IPS-18a (cell line): ENCODE measurements around the gene ITGA3.

Source experiments
- H3K27ac ChIP-seq: one replicate; pipeline ENCODE4 v1.5.1; 2013; ENCODE audit warnings: low read length
- H3K27me3 ChIP-seq: one replicate; pipeline ENCODE4 v1.6.1; 2013; ENCODE audit warnings: mild to moderate bottlenecking, low read length; ENCODE audit not compliant: control insufficient read depth, insufficient read depth
- H3K36me3 ChIP-seq: one replicate; pipeline ENCODE4 v1.6.1; 2013; ENCODE audit warnings: low read depth, low read length; ENCODE audit not compliant: control insufficient read depth
- H3K4me1 ChIP-seq: one replicate; pipeline ENCODE4 v1.6.1; 2013; ENCODE audit warnings: low read depth, low read length; ENCODE audit not compliant: control insufficient read depth
- H3K4me3 ChIP-seq: one replicate; pipeline ENCODE4 v1.5.1; 2013; ENCODE audit warnings: low read length
- H3K9ac ChIP-seq: one replicate; pipeline ENCODE4 v1.6.1; 2013; ENCODE audit warnings: mild to moderate bottlenecking, low read length, moderate library complexity
- H3K9me3 ChIP-seq: one replicate; pipeline ENCODE4 v1.6.1; 2013; ENCODE audit warnings: low read depth, low read length; ENCODE audit not compliant: control insufficient read depth

ITGA3 gene

DNA sequence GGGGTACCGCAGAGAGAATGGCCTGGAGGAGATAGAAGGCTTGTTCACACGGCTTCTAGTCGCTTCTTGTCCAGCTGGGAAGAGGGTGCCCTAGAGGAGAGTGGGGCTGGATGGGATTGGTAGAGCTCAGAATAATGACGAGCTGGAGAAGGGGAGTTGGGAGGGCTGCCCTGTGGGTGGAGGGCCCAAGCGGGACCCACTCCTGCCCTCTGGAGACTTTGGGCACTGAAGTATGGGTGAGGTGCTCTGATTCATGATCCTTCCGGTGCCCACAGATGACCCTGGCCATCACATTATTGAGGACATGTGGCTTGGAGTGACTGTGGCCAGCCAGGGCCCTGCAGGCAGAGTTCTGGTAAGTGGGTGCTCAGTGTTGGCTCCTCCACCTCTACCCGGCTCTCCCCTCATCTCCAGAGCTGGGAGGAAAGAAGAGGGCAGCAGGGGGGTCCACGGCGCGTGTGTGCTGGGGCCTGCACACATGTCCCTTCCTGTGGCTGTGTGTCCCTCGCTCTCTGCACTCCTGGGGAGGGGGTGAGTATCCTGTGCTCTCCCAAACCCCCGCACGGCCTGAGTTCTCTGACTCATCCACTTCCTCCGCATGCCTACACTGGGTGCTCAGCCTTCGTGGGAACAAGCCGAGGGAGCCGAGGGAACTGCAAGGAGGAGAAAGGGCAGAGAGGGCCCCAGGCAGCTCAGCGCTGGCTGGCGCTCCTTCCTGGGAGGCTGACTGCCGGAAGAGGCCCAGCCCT is 8.5 kb downstream of the ITGA3 start:
- Histone ChIP-seq H3K4me1 (no peaks in the 10 kb centered on the region), H3K9ac (no peak overlapping the region), H3K27me3 (no peaks in the 10 kb centered on the region), H3K4me3 (no peak overlapping the region), H3K27ac (no peak overlapping the region), H3K36me3 (no peaks in the 10 kb centered on the region), H3K9me3 (no peaks in the 10 kb centered on the region)

DNA sequence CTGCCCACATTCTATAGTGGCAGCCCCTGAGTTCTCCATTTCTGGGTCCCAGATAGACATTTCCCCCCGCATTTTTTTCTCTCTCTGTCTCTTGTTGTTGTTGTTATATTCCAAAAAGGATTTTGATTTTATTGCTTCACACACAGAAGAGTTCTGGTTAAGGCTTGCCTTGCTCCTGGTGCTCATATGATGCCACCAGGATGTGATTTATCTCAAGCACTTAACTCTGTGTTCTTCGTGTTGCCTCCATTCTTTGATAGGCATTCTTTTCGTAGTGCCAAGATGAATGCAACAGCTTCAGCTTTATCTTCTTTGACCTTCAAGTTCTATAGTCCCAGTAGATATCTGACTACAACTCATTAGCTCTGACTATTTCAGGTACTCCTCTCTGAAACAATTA is 9.1 kb downstream of the ITGA3 start:
- Histone ChIP-seq H3K4me1 (no peaks in the 10 kb centered on the region), H3K27me3 (no peaks in the 10 kb centered on the region), H3K36me3 (no peaks in the 10 kb centered on the region), H3K4me3 (no peak overlapping the region), H3K9ac (no peak overlapping the region), H3K27ac (no peak overlapping the region), H3K9me3 (no peaks in the 10 kb centered on the region)

DNA sequence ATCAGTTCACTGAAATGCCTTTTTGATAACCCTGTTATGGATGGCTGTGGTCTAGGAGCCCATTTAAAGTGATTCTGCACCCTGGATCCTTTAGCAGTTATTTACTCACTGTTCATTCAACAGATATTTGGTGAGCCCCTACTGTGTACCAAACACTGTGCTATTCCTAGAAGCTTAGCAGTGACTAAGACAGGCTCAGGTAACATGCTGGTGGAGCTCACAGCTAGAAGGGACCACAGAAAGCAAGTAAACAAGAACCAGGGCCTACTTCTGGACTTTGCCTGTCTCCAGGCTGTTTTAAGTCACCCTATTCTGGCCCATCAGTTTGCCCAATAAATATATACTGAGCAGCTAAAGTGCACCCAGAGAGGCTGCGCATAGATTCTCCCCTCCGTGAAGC is 11.1 kb downstream of the ITGA3 start:
- no peak overlapping the region for H3K9ac ChIP-seq
- no peaks in the 10 kb centered on the region for H3K4me1 ChIP-seq
- no peak overlapping the region for H3K27ac ChIP-seq
- no peaks in the 10 kb centered on the region for H3K36me3 ChIP-seq
- H3K27me3 ChIP-seq = no peaks in the 10 kb centered on the region
- no peak overlapping the region for H3K4me3 ChIP-seq
- H3K9me3 ChIP-seq = no peaks in the 10 kb centered on the region

DNA sequence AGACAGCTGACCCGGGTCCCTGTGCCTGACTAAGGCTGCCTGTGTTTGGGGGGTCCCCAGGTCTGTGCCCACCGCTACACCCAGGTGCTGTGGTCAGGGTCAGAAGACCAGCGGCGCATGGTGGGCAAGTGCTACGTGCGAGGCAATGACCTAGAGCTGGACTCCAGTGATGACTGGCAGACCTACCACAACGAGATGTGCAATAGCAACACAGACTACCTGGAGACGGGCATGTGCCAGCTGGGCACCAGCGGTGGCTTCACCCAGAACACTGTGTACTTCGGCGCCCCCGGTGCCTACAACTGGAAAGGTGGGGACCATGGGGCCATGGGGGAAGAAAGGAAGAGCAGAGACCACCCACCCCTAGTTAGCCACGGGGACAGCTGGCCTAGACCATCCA is 12.1 kb downstream of the ITGA3 start:
- Histone ChIP-seq H3K4me3 (no peak overlapping the region), H3K9ac (no peak overlapping the region), H3K27ac (no peak overlapping the region), H3K4me1 (no peaks in the 10 kb centered on the region), H3K27me3 (no peaks in the 10 kb centered on the region), H3K36me3 (no peaks in the 10 kb centered on the region), H3K9me3 (no peaks in the 10 kb centered on the region)

DNA sequence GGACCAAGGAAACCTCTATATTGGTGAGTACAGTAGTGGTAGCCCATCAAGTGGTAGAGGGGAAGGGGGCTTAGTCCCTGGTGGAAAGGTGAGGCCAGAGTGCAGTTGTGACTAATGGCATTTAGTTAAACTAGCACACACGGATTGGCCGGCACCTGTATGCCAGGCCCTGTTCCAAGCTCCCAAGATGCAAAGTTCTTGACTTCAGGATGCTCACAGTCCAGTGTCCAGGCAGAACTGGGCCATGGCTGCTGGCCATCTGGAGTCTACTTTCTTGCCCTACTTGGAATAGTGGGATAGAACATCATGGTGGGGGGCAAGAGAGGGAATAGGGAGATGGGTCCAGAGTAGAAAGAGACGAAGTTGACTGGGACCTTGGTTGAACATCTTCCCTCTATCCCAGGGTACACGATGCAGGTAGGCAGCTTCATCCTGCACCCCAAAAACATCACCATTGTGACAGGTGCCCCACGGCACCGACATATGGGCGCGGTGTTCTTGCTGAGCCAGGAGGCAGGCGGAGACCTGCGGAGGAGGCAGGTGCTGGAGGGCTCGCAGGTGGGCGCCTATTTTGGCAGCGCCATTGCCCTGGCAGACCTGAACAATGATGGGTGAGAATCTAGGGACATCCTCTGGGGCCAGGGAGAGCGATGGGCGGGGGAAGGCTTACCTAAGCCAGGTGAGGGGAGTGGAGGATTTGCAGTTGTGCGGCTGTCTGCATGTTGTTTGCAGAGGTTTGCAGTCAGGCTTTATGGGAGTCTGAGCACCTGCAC is 15.2 kb downstream of the ITGA3 start:
- no peak overlapping the region for H3K27ac ChIP-seq
- peaks cover 4% of the 10 kb centered on the region for H3K27me3 ChIP-seq
- H3K4me1 ChIP-seq = no peaks in the 10 kb centered on the region
- H3K9ac ChIP-seq = no peak overlapping the region
- H3K4me3 ChIP-seq = no peak overlapping the region
- H3K9me3 ChIP-seq = no peaks in the 10 kb centered on the region
- no peaks in the 10 kb centered on the region for H3K36me3 ChIP-seq

DNA sequence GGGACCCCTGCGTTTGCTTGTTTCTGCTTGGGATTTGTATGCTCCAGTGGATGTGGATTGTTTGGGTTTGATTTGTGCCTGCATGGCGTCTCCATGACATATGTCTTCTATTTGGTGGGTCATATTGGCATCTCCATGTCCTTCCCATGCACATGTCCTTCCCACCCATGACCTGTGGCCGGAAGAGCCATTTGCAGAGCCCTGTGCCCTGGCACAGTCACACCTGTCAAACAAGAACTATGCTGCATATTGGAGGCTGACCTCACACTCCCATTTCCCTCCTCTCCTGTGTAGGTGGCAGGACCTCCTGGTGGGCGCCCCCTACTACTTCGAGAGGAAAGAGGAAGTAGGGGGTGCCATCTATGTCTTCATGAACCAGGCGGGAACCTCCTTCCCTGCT is 15.8 kb downstream of the ITGA3 start:
- Histone ChIP-seq H3K36me3 (no peaks in the 10 kb centered on the region), H3K9me3 (no peaks in the 10 kb centered on the region), H3K4me1 (peaks cover under 1% of the 10 kb centered on the region), H3K9ac (no peak overlapping the region), H3K27ac (no peak overlapping the region), H3K27me3 (peaks cover 7% of the 10 kb centered on the region), H3K4me3 (no peak overlapping the region)

DNA sequence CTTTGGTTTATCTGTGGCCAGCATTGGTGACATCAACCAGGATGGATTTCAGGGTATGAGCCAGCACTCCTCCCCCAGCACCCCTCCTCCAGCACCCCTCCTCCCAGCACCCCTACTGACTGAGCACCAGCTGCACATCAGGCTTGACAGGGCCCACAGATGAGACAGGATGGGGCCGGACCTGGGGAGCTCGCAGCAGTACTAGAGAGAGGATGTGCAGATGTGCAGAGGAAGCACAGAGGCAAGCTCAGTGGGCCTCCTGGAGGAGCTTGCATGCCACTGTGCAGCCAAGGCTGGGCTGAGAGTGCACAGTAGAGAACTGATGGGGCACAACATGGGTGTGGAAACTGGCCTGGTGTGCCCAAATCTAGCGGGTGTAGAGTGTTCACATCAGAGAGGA is 16.2 kb downstream of the ITGA3 start:
- no peak overlapping the region for H3K4me3 ChIP-seq
- peaks cover 7% of the 10 kb centered on the region for H3K27me3 ChIP-seq
- no peaks in the 10 kb centered on the region for H3K9me3 ChIP-seq
- no peak overlapping the region for H3K9ac ChIP-seq
- no peaks in the 10 kb centered on the region for H3K36me3 ChIP-seq
- peaks cover 5% of the 10 kb centered on the region for H3K4me1 ChIP-seq
- H3K27ac ChIP-seq = no peak overlapping the region

DNA sequence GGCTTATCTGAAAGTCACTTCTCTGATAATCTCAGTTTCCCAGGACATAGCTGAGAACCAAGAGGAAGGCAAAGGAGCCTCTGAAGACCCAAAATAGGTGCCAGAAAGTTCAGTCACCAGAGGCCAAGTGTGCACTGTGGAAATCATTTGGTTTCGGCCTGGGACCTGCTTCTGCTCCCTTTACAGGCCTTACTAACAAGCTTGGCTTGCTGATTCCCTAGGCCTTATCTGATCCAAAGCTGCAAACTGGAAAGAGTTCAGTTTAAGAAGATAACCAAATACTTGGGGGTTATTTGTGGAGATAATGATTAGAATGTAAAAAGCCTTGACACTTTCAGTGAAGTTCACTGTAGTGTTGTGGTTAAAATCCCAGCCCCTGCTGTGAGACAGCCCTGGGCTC is 17.0 kb downstream of the ITGA3 start:
- H3K27ac ChIP-seq = no peak overlapping the region
- no peak overlapping the region for H3K4me3 ChIP-seq
- H3K9me3 ChIP-seq = no peaks in the 10 kb centered on the region
- H3K27me3 ChIP-seq = peaks cover 7% of the 10 kb centered on the region
- H3K9ac ChIP-seq = no peak overlapping the region
- no peaks in the 10 kb centered on the region for H3K36me3 ChIP-seq
- peaks cover 5% of the 10 kb centered on the region for H3K4me1 ChIP-seq

DNA sequence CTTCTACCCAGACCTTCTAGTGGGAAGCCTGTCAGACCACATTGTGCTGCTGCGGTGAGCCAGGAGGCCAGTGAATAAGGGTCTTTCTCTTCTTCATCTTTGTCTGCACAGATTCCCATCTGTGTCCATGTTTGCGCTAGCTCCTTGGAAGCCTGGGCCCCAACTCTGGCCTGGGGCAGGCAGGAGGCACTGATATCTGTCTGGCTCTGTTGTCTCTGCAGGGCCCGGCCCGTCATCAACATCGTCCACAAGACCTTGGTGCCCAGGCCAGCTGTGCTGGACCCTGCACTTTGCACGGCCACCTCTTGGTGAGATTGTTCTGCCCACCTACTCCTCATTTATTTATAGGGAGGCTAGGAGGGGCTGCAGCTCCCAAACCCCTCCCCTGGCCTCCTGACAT is 18.3 kb downstream of the ITGA3 start:
- peaks cover 2% of the 10 kb centered on the region for H3K36me3 ChIP-seq
- H3K9ac ChIP-seq = no peak overlapping the region
- peaks cover 7% of the 10 kb centered on the region for H3K27me3 ChIP-seq
- peaks cover 5% of the 10 kb centered on the region for H3K4me1 ChIP-seq
- H3K27ac ChIP-seq = no peak overlapping the region
- no peak overlapping the region for H3K4me3 ChIP-seq
- no peaks in the 10 kb centered on the region for H3K9me3 ChIP-seq

DNA sequence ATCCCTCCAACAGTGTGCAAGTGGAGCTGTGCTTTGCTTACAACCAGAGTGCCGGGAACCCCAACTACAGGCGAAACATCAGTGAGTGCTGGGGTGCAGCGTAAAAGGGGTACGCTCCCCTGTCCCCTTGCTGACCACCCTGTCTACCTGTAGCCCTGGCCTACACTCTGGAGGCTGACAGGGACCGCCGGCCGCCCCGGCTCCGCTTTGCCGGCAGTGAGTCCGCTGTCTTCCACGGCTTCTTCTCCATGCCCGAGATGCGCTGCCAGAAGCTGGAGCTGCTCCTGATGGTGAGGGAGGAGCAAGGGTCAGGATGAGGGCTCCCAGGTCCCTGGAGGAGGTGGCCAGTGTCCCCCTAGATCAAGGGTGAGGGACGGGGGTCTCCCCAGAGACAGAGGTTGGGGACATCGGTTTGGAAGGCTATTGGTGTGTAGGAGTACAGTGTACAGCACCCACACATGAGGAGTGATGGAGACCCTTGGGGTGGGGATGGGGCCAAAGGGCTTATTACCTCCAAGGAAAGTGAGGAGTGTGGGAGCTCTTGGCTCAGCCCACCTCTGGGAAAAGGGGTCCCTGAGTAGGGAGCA is 19.6 kb downstream of the ITGA3 start:
- Histone ChIP-seq H3K9me3 (no peaks in the 10 kb centered on the region), H3K9ac (no peak overlapping the region), H3K4me3 (no peak overlapping the region), H3K36me3 (peaks cover 2% of the 10 kb centered on the region), H3K27me3 (peaks cover 7% of the 10 kb centered on the region), H3K27ac (no peak overlapping the region), H3K4me1 (peaks cover 5% of the 10 kb centered on the region)

DNA sequence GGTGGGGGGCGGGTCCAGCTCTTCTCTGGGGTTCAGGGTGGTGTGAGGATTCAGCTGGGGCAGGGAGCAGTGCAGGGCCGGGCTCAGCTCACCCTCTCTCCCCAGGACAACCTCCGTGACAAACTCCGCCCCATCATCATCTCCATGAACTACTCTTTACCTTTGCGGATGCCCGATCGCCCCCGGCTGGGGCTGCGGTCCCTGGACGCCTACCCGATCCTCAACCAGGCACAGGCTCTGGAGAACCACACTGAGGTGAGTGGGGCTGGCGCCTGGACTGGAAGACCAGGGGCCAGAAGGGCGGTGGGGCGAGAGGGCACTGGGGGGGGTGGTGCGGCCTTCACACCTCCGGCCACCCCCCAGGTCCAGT is 20.3 kb downstream of the ITGA3 start:
- Histone ChIP-seq H3K36me3 (peaks cover 2% of the 10 kb centered on the region), H3K9ac (no peak overlapping the region), H3K27me3 (peaks cover 7% of the 10 kb centered on the region), H3K27ac (no peak overlapping the region), H3K9me3 (no peaks in the 10 kb centered on the region), H3K4me3 (no peak overlapping the region), H3K4me1 (peaks cover 5% of the 10 kb centered on the region)
